ENCODE data around the gene OTUD3.

DNA sequence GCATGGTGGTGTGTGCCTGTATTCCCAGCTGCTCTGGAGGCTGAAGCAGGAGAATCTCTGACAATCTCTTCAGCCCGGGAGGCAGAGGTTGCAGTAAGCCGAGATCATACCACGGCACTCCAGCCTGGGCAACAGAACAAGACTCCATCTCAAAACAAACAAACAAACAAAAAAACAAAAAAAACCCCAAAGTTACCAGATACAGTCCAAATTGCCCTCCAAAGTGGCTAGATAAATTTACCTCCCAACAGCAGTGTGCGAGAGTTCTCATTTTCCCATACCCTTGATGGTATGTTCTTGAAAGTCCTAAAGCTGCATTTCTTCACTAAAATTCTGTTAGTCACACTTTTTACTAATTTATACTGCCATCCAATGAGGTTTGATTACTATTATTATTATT lies 3.0 kb upstream of the OTUD3 start:
- TF ChIP-seq CTCF (IDR thresholded peaks at IDR 0.05) = no peak
- TF ChIP-seq POLR2A (IDR thresholded peaks at IDR 0.05) = no peak
